ENCODE data around the gene STX3. TPM values are rescaled to one million over a fixed set of nuclear protein-coding genes. Genes with fewer than 3 reads are reported as not detected.
"Not testable (repeated sequence)": the region's sequence is repeated elsewhere in the genome, so short reads cannot be mapped to it uniquely, and the experiment has no call there.

Gene STX3
- total RNA-seq, 4 donors from 2014 or later = 11.3 to 31.2 (median 24.9) TPM

- TF ChIP-seq CTCF (IDR thresholded peaks at IDR 0.05) (no peak), POLR2A (IDR thresholded peaks at IDR 0.05) (no peak), EP300 (IDR thresholded peaks at IDR 0.05) (no peak)
- H3K4me3 ChIP-seq = no peak overlapping the region
- no peak for DNase-seq (ENCODE audit: low spot score in 2 of 2)
- H3K36me3 ChIP-seq = no peaks in the 10 kb centered on the region
- H3K4me1 ChIP-seq = no peaks in the 10 kb centered on the region
- H3K27ac ChIP-seq = no peak overlapping the region
- H3K9me3 ChIP-seq = no peaks in the 10 kb centered on the region
- no peaks in the 10 kb centered on the region for H3K27me3 ChIP-seq
These were observed 84.4 kb downstream of the STX3 start for GRCh38 chr11:59839615-59840014.

- Histone ChIP-seq H3K4me3 (no peak overlapping the region), H3K4me1 (no peaks in the 10 kb centered on the region), H3K9me3 (no peaks in the 10 kb centered on the region), H3K27ac (no peak overlapping the region), H3K27me3 (no peaks in the 10 kb centered on the region), H3K36me3 (no peaks in the 10 kb centered on the region)
- no peak for DNase-seq (ENCODE audit: low spot score in 2 of 2)
- TF ChIP-seq CTCF (IDR thresholded peaks at IDR 0.05) = no peak
- no peak for TF ChIP-seq EP300 (IDR thresholded peaks at IDR 0.05)
- TF ChIP-seq POLR2A (IDR thresholded peaks at IDR 0.05) = no peak
- WGBS, 2 donors = 83 to 88% methylated on average over 2 of the region's 2 CpGs
These were observed 86.3 kb downstream of the STX3 start for GRCh38 chr11:59841514-59841913.

GRCh38 chr11:59842316-59842715, 87.1 kb downstream of the STX3 start:
- WGBS, 2 donors = 58 to 62% methylated on average over 12 of the region's 12 CpGs
- H3K9me3 ChIP-seq = no peaks in the 10 kb centered on the region
- no peak overlapping the region for H3K27ac ChIP-seq
- TF ChIP-seq POLR2A (IDR thresholded peaks at IDR 0.05) (no peak), EP300 (IDR thresholded peaks at IDR 0.05) (no peak)
- no peak for DNase-seq (ENCODE audit: low spot score in 2 of 2)
- H3K4me1 ChIP-seq = no peaks in the 10 kb centered on the region
- no peaks in the 10 kb centered on the region for H3K27me3 ChIP-seq
- no peaks in the 10 kb centered on the region for H3K36me3 ChIP-seq
- H3K4me3 ChIP-seq = no peak overlapping the region

GRCh38 chr11:59845399-59845798, 90.2 kb downstream of the STX3 start, which contains the start of gene CBLIF:
Gene CBLIF (minus strand): TSS chr11:59845499. CDS start chr11:59845453, 46 bp downstream.
- H3K9me3 ChIP-seq = no peaks in the 10 kb centered on the region
- no peak within 1 kb of the TSS for H3K27ac ChIP-seq
- WGBS, 2 donors = 79 to 81% methylated on average over 4 of the region's 4 CpGs
- no peaks in the 10 kb centered on the region for H3K27me3 ChIP-seq
- no peak for TF ChIP-seq POLR2A (IDR thresholded peaks at IDR 0.05)
- no peak for TF ChIP-seq CTCF (IDR thresholded peaks at IDR 0.05)
- no peak for TF ChIP-seq EP300 (IDR thresholded peaks at IDR 0.05)
- no peaks in the 10 kb centered on the region for H3K36me3 ChIP-seq
- H3K4me1 ChIP-seq = no peaks in the 10 kb centered on the region
- no peak within 1 kb of the TSS for H3K4me3 ChIP-seq
- no peak for DNase-seq (ENCODE audit: low spot score in 2 of 2)

GRCh38 chr11:59846556-59846955, 91.4 kb downstream of the STX3 start:
- Histone ChIP-seq H3K4me1 (no peaks in the 10 kb centered on the region), H3K9me3 (no peaks in the 10 kb centered on the region), H3K27ac (no peak overlapping the region), H3K4me3 (no peak overlapping the region), H3K27me3 (no peaks in the 10 kb centered on the region), H3K36me3 (no peaks in the 10 kb centered on the region)
- TF ChIP-seq CTCF (IDR thresholded peaks at IDR 0.05) (no peak), EP300 (IDR thresholded peaks at IDR 0.05) (no peak)
- no peak for DNase-seq (ENCODE audit: low spot score in 2 of 2)
- WGBS, 2 donors = 65 to 66% methylated on average over 5 of the region's 5 CpGs

GRCh38 chr11:59847626-59848025, 92.5 kb downstream of the STX3 start:
- H3K27me3 ChIP-seq = no peaks in the 10 kb centered on the region
- H3K36me3 ChIP-seq = no peaks in the 10 kb centered on the region
- no peak overlapping the region for H3K4me3 ChIP-seq
- 83 to 85% methylated on average over 3 of the region's 3 CpGs for WGBS, 2 donors
- H3K27ac ChIP-seq = no peak overlapping the region
- TF ChIP-seq POLR2A (IDR thresholded peaks at IDR 0.05) (no peak), CTCF (IDR thresholded peaks at IDR 0.05) (no peak), EP300 (IDR thresholded peaks at IDR 0.05) (no peak)
- H3K4me1 ChIP-seq = no peaks in the 10 kb centered on the region
- H3K9me3 ChIP-seq = no peaks in the 10 kb centered on the region
- DNase-seq (ENCODE audit: low spot score in 2 of 2) = no peak

GRCh38 chr11:59848439-59848838, 93.3 kb downstream of the STX3 start:
- not testable (repeated sequence) for H3K27ac ChIP-seq; DNase-seq (ENCODE audit: low spot score in 2 of 2); H3K4me3 ChIP-seq; H3K4me1 ChIP-seq; H3K36me3 ChIP-seq; H3K9me3 ChIP-seq; H3K27me3 ChIP-seq
- 90 to 94% methylated on average over 6 of the region's 6 CpGs for WGBS, 2 donors

Measured in tibial nerve (tissue), 4 donors.